UCSD-AML1 (cell line): Measurements from ENCODE around the gene DESI2.
"Not testable (repeated sequence)": the region's sequence is repeated elsewhere in the genome, so short reads cannot be mapped to it uniquely, and the experiment has no call there.

Experiments
- DNase-seq: peaks from one replicate; lab custom pipeline; 2025; ENCODE audit not compliant: unreplicated experiment; lab: John Stamatoyannopoulos, UW

DESI2 gene

GRCh38 chr1:244704107-244704506 is 51.2 kb downstream of the DESI2 start:
- no peak for DNase-seq

GRCh38 chr1:244705261-244706234 is 52.6 kb downstream of the DESI2 start:
- no peak for DNase-seq

GRCh38 chr1:244709076-244709475 is 56.1 kb downstream of the DESI2 start:
- no peak for DNase-seq

GRCh38 chr1:244709476-244710368 is 56.8 kb downstream of the DESI2 start:
- no peak for DNase-seq

GRCh38 chr1:244710474-244711062 is 57.6 kb downstream of the DESI2 start:
- no peak for DNase-seq

- DNase-seq, result no peak
Measured at GRCh38 chr1:244712669-244713068, 59.7 kb downstream of the DESI2 start.

GRCh38 chr1:244713332-244713731 is 60.4 kb downstream of the DESI2 start:
- no peak for DNase-seq

- no peak for DNase-seq
Measured at GRCh38 chr1:244727871-244728474, 75.0 kb downstream of the DESI2 start.

GRCh38 chr1:244730153-244730933 is 77.4 kb downstream of the DESI2 start:
- peak; percentile 34 for DNase-seq

GRCh38 chr1:244730934-244731434 is 78.1 kb downstream of the DESI2 start:
- DNase-seq, result no peak

- DNase-seq, result no peak
Measured at GRCh38 chr1:244731651-244732050, 78.7 kb downstream of the DESI2 start.

- no peak for DNase-seq
Measured at GRCh38 chr1:244732851-244733450, 80.0 kb downstream of the DESI2 start.

- no peak for DNase-seq
Measured at GRCh38 chr1:244735404-244735803, 82.5 kb downstream of the DESI2 start.

- no peak for DNase-seq
Measured at GRCh38 chr1:244735876-244736561, 83.1 kb downstream of the DESI2 start.

- DNase-seq, result not testable (repeated sequence)
Measured at GRCh38 chr1:244739140-244739539, 86.2 kb downstream of the DESI2 start.

- DNase-seq, result not testable (repeated sequence)
Measured at GRCh38 chr1:244740027-244740617, 87.2 kb downstream of the DESI2 start.

GRCh38 chr1:244741692-244742091 is 88.8 kb downstream of the DESI2 start:
- no peak for DNase-seq

- no peak for DNase-seq
Measured at GRCh38 chr1:244749230-244750016, 96.5 kb downstream of the DESI2 start.
